Ishikawa (cell line): ENCODE results near the gene PITPNM1.

Experiments
- CEBPB ChIP-seq: IDR thresholded peaks from 2 replicates; pipeline ENCODE4 v1.6.1; 2012
- EP300 ChIP-seq: IDR thresholded peaks from 2 replicates; pipeline ENCODE4 v1.6.1; 2012; ENCODE audit warnings: borderline replicate concordance
- RAD21 ChIP-seq: IDR thresholded peaks from 2 replicates; pipeline ENCODE4 v1.6.1; 2012; ENCODE audit warnings: low read depth
- TEAD4 ChIP-seq: IDR thresholded peaks from 2 replicates; pipeline ENCODE4 v1.6.1; 2012
- TF ChIP-seq, protein P1 (sequence below): IDR thresholded peaks from 2 replicates; pipeline ENCODE4 v1.6.1; 2012

DNA sequence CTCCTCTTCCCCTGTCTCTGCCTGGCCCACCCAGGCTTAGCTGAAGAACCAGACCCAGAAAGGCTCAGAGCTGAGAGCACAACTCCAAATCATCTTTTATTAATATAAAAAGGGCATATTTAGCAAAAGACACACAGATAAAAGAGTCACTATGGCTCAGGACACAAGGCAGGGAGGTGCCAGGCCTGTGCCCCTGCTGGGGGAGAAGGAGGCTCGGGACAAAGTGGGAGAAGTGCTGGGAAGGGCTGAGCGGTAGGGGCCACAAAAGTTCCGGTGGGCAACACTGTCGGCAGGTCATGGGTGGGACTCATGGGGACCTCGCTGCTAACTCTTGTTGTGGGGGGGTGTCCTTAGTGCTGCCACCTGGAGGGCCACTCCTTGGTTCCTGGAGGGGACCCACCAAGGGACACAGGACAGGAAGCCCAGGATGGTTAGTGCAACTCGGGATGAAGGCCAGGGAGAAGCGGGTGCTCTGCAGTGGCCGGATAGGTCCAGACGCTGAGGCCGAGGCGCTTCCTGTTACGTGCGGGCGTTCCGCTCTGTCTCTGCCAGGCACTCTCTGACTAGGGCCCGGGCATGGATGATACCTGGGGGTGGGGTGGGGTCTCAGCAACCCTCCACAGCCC, 1.4 kb upstream of the PITPNM1 start:
- TF ChIP-seq, protein P1, sequence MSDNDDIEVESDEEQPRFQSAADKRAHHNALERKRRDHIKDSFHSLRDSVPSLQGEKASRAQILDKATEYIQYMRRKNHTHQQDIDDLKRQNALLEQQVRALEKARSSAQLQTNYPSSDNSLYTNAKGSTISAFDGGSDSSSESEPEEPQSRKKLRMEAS, result no peak
- no peak for TF ChIP-seq CEBPB
- no peak for TF ChIP-seq TEAD4
- no peak for TF ChIP-seq RAD21
- no peak for TF ChIP-seq EP300
